ENCODE data around the gene CHST2.
"Not testable (repeated sequence)": the region's sequence is repeated elsewhere in the genome, so short reads cannot be mapped to it uniquely, and the experiment has no call there.

Gene CHST2

GRCh38 chr3:143165211-143165610, 45.6 kb downstream of the CHST2 start:
- Histone ChIP-seq H3K4me1 (ENCODE audit: control insufficient read depth, insufficient read depth, low read length) (no peaks in the 10 kb centered on the region), H3K9me3 (ENCODE audit: control insufficient read depth, low read length) (no peaks in the 10 kb centered on the region), H3K4me3 (ENCODE audit: low read length) (no peak overlapping the region), H3K9ac (ENCODE audit: low read length) (no peak overlapping the region), H3K36me3 (ENCODE audit: control insufficient read depth, insufficient read depth, low read length) (no peaks in the 10 kb centered on the region), H3K27me3 (ENCODE audit: control insufficient read depth, insufficient read depth, low read length) (no peaks in the 10 kb centered on the region)

- not testable (repeated sequence) for H3K27me3 ChIP-seq (ENCODE audit: control insufficient read depth, insufficient read depth, low read length); H3K36me3 ChIP-seq (ENCODE audit: control insufficient read depth, insufficient read depth, low read length); H3K4me3 ChIP-seq (ENCODE audit: low read length); H3K9me3 ChIP-seq (ENCODE audit: control insufficient read depth, low read length); H3K4me1 ChIP-seq (ENCODE audit: control insufficient read depth, insufficient read depth, low read length); H3K9ac ChIP-seq (ENCODE audit: low read length)
Observed at GRCh38 chr3:143165612-143166285, 46.2 kb downstream of the CHST2 start.

GRCh38 chr3:143166376-143166775, 46.8 kb downstream of the CHST2 start:
- Histone ChIP-seq H3K9ac (ENCODE audit: low read length) (no peak overlapping the region), H3K36me3 (ENCODE audit: control insufficient read depth, insufficient read depth, low read length) (no peaks in the 10 kb centered on the region), H3K4me1 (ENCODE audit: control insufficient read depth, insufficient read depth, low read length) (no peaks in the 10 kb centered on the region), H3K9me3 (ENCODE audit: control insufficient read depth, low read length) (no peaks in the 10 kb centered on the region), H3K4me3 (ENCODE audit: low read length) (no peak overlapping the region), H3K27me3 (ENCODE audit: control insufficient read depth, insufficient read depth, low read length) (no peaks in the 10 kb centered on the region)

- Histone ChIP-seq H3K4me3 (ENCODE audit: low read length) (no peak overlapping the region), H3K9me3 (ENCODE audit: control insufficient read depth, low read length) (no peaks in the 10 kb centered on the region), H3K4me1 (ENCODE audit: control insufficient read depth, insufficient read depth, low read length) (no peaks in the 10 kb centered on the region), H3K36me3 (ENCODE audit: control insufficient read depth, insufficient read depth, low read length) (no peaks in the 10 kb centered on the region), H3K27me3 (ENCODE audit: control insufficient read depth, insufficient read depth, low read length) (no peaks in the 10 kb centered on the region), H3K9ac (ENCODE audit: low read length) (no peak overlapping the region)
Observed at GRCh38 chr3:143167969-143168854, 48.6 kb downstream of the CHST2 start.

GRCh38 chr3:143168855-143169192, 49.3 kb downstream of the CHST2 start:
- no peaks in the 10 kb centered on the region for H3K4me1 ChIP-seq (ENCODE audit: control insufficient read depth, insufficient read depth, low read length)
- no peaks in the 10 kb centered on the region for H3K36me3 ChIP-seq (ENCODE audit: control insufficient read depth, insufficient read depth, low read length)
- no peak overlapping the region for H3K9ac ChIP-seq (ENCODE audit: low read length)
- no peaks in the 10 kb centered on the region for H3K9me3 ChIP-seq (ENCODE audit: control insufficient read depth, low read length)
- no peaks in the 10 kb centered on the region for H3K27me3 ChIP-seq (ENCODE audit: control insufficient read depth, insufficient read depth, low read length)
- no peak overlapping the region for H3K4me3 ChIP-seq (ENCODE audit: low read length)

GRCh38 chr3:143170074-143170473, 50.5 kb downstream of the CHST2 start:
- no peaks in the 10 kb centered on the region for H3K4me1 ChIP-seq (ENCODE audit: control insufficient read depth, insufficient read depth, low read length)
- no peaks in the 10 kb centered on the region for H3K9me3 ChIP-seq (ENCODE audit: control insufficient read depth, low read length)
- H3K36me3 ChIP-seq (ENCODE audit: control insufficient read depth, insufficient read depth, low read length), result no peaks in the 10 kb centered on the region
- no peak overlapping the region for H3K9ac ChIP-seq (ENCODE audit: low read length)
- H3K4me3 ChIP-seq (ENCODE audit: low read length), result no peak overlapping the region
- H3K27me3 ChIP-seq (ENCODE audit: control insufficient read depth, insufficient read depth, low read length), result no peaks in the 10 kb centered on the region

- no peak overlapping the region for H3K4me3 ChIP-seq (ENCODE audit: low read length)
- no peaks in the 10 kb centered on the region for H3K27me3 ChIP-seq (ENCODE audit: control insufficient read depth, insufficient read depth, low read length)
- H3K4me1 ChIP-seq (ENCODE audit: control insufficient read depth, insufficient read depth, low read length), result no peaks in the 10 kb centered on the region
- H3K9ac ChIP-seq (ENCODE audit: low read length), result no peak overlapping the region
- H3K9me3 ChIP-seq (ENCODE audit: control insufficient read depth, low read length), result no peaks in the 10 kb centered on the region
- H3K36me3 ChIP-seq (ENCODE audit: control insufficient read depth, insufficient read depth, low read length), result no peaks in the 10 kb centered on the region
Observed at GRCh38 chr3:143170676-143171075, 51.1 kb downstream of the CHST2 start.

- Histone ChIP-seq H3K36me3 (ENCODE audit: control insufficient read depth, insufficient read depth, low read length) (no peaks in the 10 kb centered on the region), H3K9me3 (ENCODE audit: control insufficient read depth, low read length) (no peaks in the 10 kb centered on the region), H3K4me1 (ENCODE audit: control insufficient read depth, insufficient read depth, low read length) (no peaks in the 10 kb centered on the region), H3K9ac (ENCODE audit: low read length) (no peak overlapping the region), H3K27me3 (ENCODE audit: control insufficient read depth, insufficient read depth, low read length) (no peaks in the 10 kb centered on the region), H3K4me3 (ENCODE audit: low read length) (no peak overlapping the region)
Observed at GRCh38 chr3:143171141-143171980, 51.8 kb downstream of the CHST2 start.

- H3K4me1 ChIP-seq (ENCODE audit: control insufficient read depth, insufficient read depth, low read length), result no peaks in the 10 kb centered on the region
- H3K27me3 ChIP-seq (ENCODE audit: control insufficient read depth, insufficient read depth, low read length), result no peaks in the 10 kb centered on the region
- no peaks in the 10 kb centered on the region for H3K36me3 ChIP-seq (ENCODE audit: control insufficient read depth, insufficient read depth, low read length)
- H3K4me3 ChIP-seq (ENCODE audit: low read length), result no peak overlapping the region
- H3K9ac ChIP-seq (ENCODE audit: low read length), result no peak overlapping the region
- no peaks in the 10 kb centered on the region for H3K9me3 ChIP-seq (ENCODE audit: control insufficient read depth, low read length)
Observed at GRCh38 chr3:143172062-143172794, 52.7 kb downstream of the CHST2 start.

- Histone ChIP-seq H3K9me3 (ENCODE audit: control insufficient read depth, low read length) (no peaks in the 10 kb centered on the region), H3K27me3 (ENCODE audit: control insufficient read depth, insufficient read depth, low read length) (no peaks in the 10 kb centered on the region), H3K36me3 (ENCODE audit: control insufficient read depth, insufficient read depth, low read length) (no peaks in the 10 kb centered on the region), H3K9ac (ENCODE audit: low read length) (no peak overlapping the region), H3K4me3 (ENCODE audit: low read length) (no peak overlapping the region), H3K4me1 (ENCODE audit: control insufficient read depth, insufficient read depth, low read length) (no peaks in the 10 kb centered on the region)
Observed at GRCh38 chr3:143172795-143173145, 53.2 kb downstream of the CHST2 start.

GRCh38 chr3:143173242-143173641, 53.7 kb downstream of the CHST2 start:
- Histone ChIP-seq H3K4me1 (ENCODE audit: control insufficient read depth, insufficient read depth, low read length) (no peaks in the 10 kb centered on the region), H3K27me3 (ENCODE audit: control insufficient read depth, insufficient read depth, low read length) (no peaks in the 10 kb centered on the region), H3K4me3 (ENCODE audit: low read length) (no peak overlapping the region), H3K9me3 (ENCODE audit: control insufficient read depth, low read length) (no peaks in the 10 kb centered on the region), H3K9ac (ENCODE audit: low read length) (no peak overlapping the region), H3K36me3 (ENCODE audit: control insufficient read depth, insufficient read depth, low read length) (no peaks in the 10 kb centered on the region)
